ENCODE results near the gene PRKG2.

PRKG2 gene

DNA sequence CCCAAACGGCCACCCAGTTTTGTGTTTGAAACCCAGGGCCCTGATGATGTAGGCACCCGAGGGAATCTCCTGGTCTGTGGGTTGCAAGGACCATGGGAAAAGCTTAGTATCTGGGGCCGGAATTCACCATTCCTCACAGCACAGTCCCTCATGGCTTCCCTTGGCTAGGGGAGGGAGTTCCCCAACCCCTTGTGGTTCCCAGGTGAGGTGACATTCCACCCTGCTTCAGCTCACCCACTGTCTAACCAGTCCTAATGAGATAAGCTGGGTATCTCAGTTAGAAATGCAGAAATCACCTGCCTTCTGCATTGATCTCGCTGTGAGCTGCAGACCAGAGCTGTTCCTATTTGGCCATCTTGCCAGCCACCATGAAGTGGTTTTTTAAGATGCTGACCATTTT, 84.0 kb downstream of the PRKG2 start:
- H3K4me3 ChIP-seq (ENCODE audit: low read length) = no peak overlapping the region
- no peak for DNase-seq (ENCODE audit: low read depth)
- TF ChIP-seq, protein P1, sequence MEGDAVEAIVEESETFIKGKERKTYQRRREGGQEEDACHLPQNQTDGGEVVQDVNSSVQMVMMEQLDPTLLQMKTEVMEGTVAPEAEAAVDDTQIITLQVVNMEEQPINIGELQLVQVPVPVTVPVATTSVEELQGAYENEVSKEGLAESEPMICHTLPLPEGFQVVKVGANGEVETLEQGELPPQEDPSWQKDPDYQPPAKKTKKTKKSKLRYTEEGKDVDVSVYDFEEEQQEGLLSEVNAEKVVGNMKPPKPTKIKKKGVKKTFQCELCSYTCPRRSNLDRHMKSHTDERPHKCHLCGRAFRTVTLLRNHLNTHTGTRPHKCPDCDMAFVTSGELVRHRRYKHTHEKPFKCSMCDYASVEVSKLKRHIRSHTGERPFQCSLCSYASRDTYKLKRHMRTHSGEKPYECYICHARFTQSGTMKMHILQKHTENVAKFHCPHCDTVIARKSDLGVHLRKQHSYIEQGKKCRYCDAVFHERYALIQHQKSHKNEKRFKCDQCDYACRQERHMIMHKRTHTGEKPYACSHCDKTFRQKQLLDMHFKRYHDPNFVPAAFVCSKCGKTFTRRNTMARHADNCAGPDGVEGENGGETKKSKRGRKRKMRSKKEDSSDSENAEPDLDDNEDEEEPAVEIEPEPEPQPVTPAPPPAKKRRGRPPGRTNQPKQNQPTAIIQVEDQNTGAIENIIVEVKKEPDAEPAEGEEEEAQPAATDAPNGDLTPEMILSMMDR (IDR thresholded peaks at IDR 0.05; ENCODE audit: insufficient read depth, low read depth, low read length, missing control alignments) = no peak

DNA sequence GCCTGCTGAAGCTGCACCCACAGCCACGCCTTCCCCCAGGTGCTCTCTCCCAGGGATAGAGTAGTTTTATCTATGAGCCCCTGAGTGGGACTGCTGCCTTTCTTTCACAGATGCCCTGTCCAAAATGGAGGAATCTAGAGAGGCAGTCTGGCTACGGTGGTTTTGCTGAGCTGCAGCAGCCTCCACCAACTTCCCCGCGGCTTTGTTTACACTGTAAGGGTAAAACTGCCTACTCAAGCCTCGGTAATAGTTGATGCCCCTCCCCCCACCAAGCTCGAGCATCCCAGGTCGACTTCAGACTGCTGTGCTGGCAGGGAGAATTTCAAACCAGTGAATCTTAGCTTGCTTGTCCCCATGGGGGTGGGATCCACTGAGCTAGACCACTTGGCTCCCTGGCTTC, 84.5 kb downstream of the PRKG2 start:
- H3K4me3 ChIP-seq (ENCODE audit: low read length) = no peak overlapping the region
- TF ChIP-seq, protein P1 (IDR thresholded peaks at IDR 0.05; ENCODE audit: insufficient read depth, low read depth, low read length, missing control alignments) = no peak
- no peak for DNase-seq (ENCODE audit: low read depth)

DNA sequence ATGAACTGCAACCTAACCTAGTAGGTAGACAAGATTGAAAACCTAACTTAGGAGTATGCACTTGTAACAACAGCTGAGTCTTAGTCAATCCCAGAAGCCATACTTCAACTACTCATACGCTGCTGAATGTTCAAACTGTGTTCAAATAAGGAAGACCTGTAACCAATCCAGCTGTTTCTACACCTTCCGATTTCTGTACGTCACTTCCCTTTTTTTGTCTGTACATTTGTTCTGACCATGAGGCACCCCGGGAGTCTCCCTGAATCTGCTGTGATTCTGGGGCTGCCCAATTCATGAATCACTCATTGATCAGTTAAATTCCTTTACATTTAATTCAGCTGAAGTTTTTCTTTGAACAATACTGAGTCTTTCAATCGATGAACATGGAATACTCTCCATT, 95.0 kb downstream of the PRKG2 start:
- DNase-seq (ENCODE audit: low read depth) = no peak
- TF ChIP-seq, protein P1 (IDR thresholded peaks at IDR 0.05; ENCODE audit: insufficient read depth, low read depth, low read length, missing control alignments) = no peak
- no peak overlapping the region for H3K4me3 ChIP-seq (ENCODE audit: low read length)

DNA sequence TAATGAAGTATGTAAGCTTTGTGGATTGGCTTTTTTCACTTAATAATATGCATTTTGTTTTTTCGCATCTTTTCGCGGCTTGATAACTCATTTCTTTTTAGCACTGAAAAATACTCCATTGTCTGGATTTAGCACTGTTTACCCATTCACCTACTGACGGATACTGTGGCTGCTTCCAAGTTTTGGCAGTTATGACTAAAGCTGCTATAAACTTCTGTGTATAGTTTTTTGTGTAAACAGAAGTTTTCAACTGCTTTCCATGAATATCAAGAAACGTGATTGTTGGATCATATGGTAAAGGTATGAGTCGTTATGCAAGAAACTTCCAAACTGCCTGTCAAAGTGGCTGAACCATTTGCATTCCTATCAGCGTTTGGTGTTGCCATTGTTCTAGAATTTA, 96.9 kb downstream of the PRKG2 start:
- TF ChIP-seq, protein P1 (IDR thresholded peaks at IDR 0.05; ENCODE audit: insufficient read depth, low read depth, low read length, missing control alignments) = no peak
- H3K4me3 ChIP-seq (ENCODE audit: low read length) = no peak overlapping the region
- DNase-seq (ENCODE audit: low read depth) = no peak

DNA sequence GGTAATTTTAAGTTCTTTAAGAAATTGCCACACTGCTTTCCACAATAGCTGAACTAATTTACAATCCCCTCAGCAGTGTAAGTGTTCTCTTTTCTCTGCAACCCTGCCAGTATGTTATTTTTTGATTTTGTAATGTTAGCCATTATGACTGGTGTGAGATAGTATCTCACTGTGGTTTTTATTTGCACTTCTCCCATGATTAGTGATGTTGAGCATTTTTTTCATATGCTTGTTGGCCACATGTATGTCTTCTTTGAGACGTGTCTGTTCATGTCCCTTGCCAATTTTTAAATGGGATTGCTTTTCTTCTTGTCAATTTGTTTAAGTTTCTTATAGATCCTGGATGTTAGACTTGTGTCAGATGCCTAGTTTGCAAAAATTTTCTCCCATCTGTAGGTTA, 98.5 kb downstream of the PRKG2 start:
- DNase-seq (ENCODE audit: low read depth) = peak; percentile 39
- H3K4me3 ChIP-seq (ENCODE audit: low read length) = no peak overlapping the region
- TF ChIP-seq, protein P1 (IDR thresholded peaks at IDR 0.05; ENCODE audit: insufficient read depth, low read depth, low read length, missing control alignments) = no peak

DNA sequence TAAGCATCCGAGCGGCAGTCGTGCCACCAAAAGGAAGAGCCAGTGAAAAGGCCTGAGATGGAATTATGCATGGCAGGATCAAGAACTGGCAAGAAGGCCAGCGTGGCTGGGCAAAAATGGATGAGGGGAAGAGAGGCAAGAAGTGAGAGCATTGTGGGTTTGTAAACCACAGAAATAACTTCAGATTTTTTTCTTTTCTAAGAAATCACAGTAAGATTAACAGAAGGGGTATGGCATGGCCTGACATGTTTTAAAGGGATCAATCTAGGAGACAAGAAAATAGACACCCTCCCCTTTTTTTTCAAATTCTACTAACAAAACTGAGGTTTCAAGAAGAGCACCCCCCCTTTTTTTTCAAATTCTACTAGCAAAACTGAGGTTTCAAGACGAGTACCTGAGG, 102.0 kb downstream of the PRKG2 start:
- no peak for DNase-seq (ENCODE audit: low read depth)
- no peak overlapping the region for H3K4me3 ChIP-seq (ENCODE audit: low read length)
- TF ChIP-seq, protein P1 (IDR thresholded peaks at IDR 0.05; ENCODE audit: insufficient read depth, low read depth, low read length, missing control alignments) = no peak

DNA sequence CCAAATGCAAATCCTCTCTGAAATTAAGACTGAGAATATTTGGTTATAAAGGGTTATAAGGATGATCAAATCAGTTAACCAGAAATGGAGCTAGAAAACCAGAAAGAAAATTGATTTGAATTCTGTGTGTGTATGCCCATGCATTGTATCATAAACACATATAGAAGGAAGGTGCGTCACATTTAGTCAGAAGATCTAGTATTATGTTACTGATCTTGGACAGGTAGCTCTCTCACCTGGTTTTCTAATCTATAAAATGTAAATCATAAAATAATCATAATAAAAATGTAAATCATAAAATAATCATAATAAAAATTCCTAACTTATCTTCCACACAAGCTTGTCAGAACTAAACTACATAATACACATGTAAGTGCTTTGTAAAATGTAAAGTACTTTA, 105.7 kb downstream of the PRKG2 start:
- no peak for DNase-seq (ENCODE audit: low read depth)
- TF ChIP-seq, protein P1 (IDR thresholded peaks at IDR 0.05; ENCODE audit: insufficient read depth, low read depth, low read length, missing control alignments) = no peak
- no peak overlapping the region for H3K4me3 ChIP-seq (ENCODE audit: low read length)

Measured in epithelial cell of esophagus (primary cell).